Progenitor cell of endocrine pancreas (in vitro differentiated cells): ENCODE measurements around the gene MARK1. TPM values are rescaled to one million over a fixed set of nuclear protein-coding genes. Genes with fewer than 3 reads are reported as not detected.

Experiments
- DNase-seq: peaks from one replicate; pipeline ENCODE4 v3.0.0; 2021; ENCODE audit warnings: low spot score; ENCODE audit not compliant: unreplicated experiment
- H3K27ac Mint-ChIP-seq: 2 replicates; pipeline ENCODE4 v1.8.0; 2021; ENCODE audit warnings: mild to moderate bottlenecking, moderate library complexity, mixed read lengths
- H3K27me3 Mint-ChIP-seq: 2 replicates; pipeline ENCODE4 v1.8.0; 2021; ENCODE audit warnings: mixed read lengths
- H3K36me3 Mint-ChIP-seq: 2 replicates; pipeline ENCODE4 v1.8.0; 2022; ENCODE audit warnings: mixed read lengths; ENCODE audit not compliant: insufficient read depth
- H3K4me1 Mint-ChIP-seq: 2 replicates; pipeline ENCODE4 v1.8.0; 2021; ENCODE audit warnings: low read depth, mixed read lengths
- H3K4me3 Mint-ChIP-seq: 2 replicates; pipeline ENCODE4 v1.8.0; 2021; ENCODE audit warnings: low read depth, mild to moderate bottlenecking, moderate library complexity, mixed read lengths
- H3K9me3 Mint-ChIP-seq: 2 replicates; pipeline ENCODE4 v1.8.0; 2021; ENCODE audit warnings: low read depth, mixed read lengths
- CTCF ChIP-seq: fragments of 200-600 bp; sonication (generic); IDR thresholded peaks from one replicate; pipeline ENCODE4 v1.5.0; 2021; ENCODE audit warnings: antibody characterized with exemption, mild to moderate bottlenecking; ENCODE audit not compliant: unreplicated experiment
- total RNA-seq: library from RNA; stranded (reverse); gene quantifications from 2 replicates; pipeline ENCODE4 v1.2.1, GENCODE V29; 2021

MARK1 gene
- total RNA-seq, 1 donor from 2014 or later = 10.8 TPM

GRCh38 chr1:220701974-220702373, 174.0 kb downstream of the MARK1 start:
- H3K36me3 Mint-ChIP-seq = no peaks in the 10 kb centered on the region
- no peak for TF ChIP-seq CTCF
- no peak overlapping the region for H3K27ac Mint-ChIP-seq
- H3K9me3 Mint-ChIP-seq = no peaks in the 10 kb centered on the region
- H3K4me1 Mint-ChIP-seq = peaks cover 7% of the 10 kb centered on the region
- DNase-seq = no peak
- peaks cover 8% of the 10 kb centered on the region for H3K27me3 Mint-ChIP-seq
- no peak overlapping the region for H3K4me3 Mint-ChIP-seq

GRCh38 chr1:220702733-220703270, 174.9 kb downstream of the MARK1 start:
- DNase-seq = no peak
- H3K4me3 Mint-ChIP-seq = no peak overlapping the region
- H3K4me1 Mint-ChIP-seq = peaks cover 7% of the 10 kb centered on the region
- no peak overlapping the region for H3K27ac Mint-ChIP-seq
- peaks cover 8% of the 10 kb centered on the region for H3K27me3 Mint-ChIP-seq
- TF ChIP-seq CTCF = no peak
- no peaks in the 10 kb centered on the region for H3K9me3 Mint-ChIP-seq
- H3K36me3 Mint-ChIP-seq = no peaks in the 10 kb centered on the region

DNA sequence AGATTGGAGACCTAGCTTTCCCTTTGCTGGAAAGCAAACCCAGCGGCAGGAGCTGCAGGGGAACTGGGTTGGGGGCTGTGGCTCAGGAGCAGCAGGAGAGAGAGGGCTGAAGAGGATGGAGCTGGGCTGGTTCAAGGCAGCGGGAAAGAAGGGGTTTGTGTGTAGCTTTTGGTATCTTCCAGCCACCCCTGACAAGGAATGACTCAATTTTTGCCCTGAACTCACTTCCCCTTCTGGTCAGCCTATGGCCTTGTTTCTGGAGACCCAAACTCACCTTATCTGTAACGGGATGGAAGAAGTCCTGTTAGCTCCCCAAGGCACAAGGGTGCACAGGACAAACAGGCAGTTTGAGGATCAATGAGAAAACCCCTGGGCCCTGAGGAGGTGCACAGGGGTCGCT, 175.4 kb downstream of the MARK1 start:
- Mint-ChIP-seq H3K9me3 (no peaks in the 10 kb centered on the region), H3K4me1 (peaks cover 8% of the 10 kb centered on the region), H3K27me3 (peaks cover 8% of the 10 kb centered on the region), H3K36me3 (no peaks in the 10 kb centered on the region), H3K27ac (no peak overlapping the region), H3K4me3 (no peak overlapping the region)
- TF ChIP-seq CTCF = no peak
- DNase-seq = no peak

DNA sequence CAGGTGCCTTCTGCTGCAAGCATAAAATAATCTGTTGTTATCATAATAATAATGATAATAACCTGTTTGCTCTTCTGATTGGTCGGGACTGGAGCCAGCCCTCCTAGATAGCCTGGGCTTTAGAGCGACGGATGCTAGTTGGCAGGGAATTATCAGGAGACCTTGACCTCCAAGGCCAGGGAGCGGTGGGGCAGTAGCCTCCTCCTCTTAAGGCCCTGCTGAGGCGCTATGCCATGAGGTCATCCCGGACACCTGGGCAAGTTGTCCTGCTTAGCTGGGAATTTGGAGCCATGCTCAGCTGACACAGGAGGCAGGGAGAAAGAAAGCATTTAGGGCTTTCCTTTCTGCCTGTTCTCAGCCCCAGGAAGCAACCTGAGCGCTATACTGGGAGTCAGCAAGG, 177.8 kb downstream of the MARK1 start:
- H3K27ac Mint-ChIP-seq = no peak overlapping the region
- H3K4me1 Mint-ChIP-seq = peaks cover 3% of the 10 kb centered on the region
- H3K9me3 Mint-ChIP-seq = no peaks in the 10 kb centered on the region
- no peak for DNase-seq
- H3K27me3 Mint-ChIP-seq = peaks cover 8% of the 10 kb centered on the region
- no peak overlapping the region for H3K4me3 Mint-ChIP-seq
- no peak for TF ChIP-seq CTCF
- H3K36me3 Mint-ChIP-seq = no peaks in the 10 kb centered on the region

GRCh38 chr1:220706480-220706879, 178.5 kb downstream of the MARK1 start:
- Mint-ChIP-seq H3K27me3 (peaks cover 8% of the 10 kb centered on the region), H3K9me3 (no peaks in the 10 kb centered on the region), H3K27ac (no peak overlapping the region), H3K4me1 (peaks cover 3% of the 10 kb centered on the region), H3K4me3 (no peak overlapping the region), H3K36me3 (no peaks in the 10 kb centered on the region)
- no peak for TF ChIP-seq CTCF
- DNase-seq = no peak
